HL-60/S4 treated with phorbol 12-myristate 13-acetate at 8.2 ng/mL for 4 days and 3 days (cell line): ENCODE measurements around the gene PRTG.
"Not testable (repeated sequence)": the region's sequence is repeated elsewhere in the genome, so short reads cannot be mapped to it uniquely, and the experiment has no call there.

ENCODE experiments used
- in situ Hi-C: fragments of 300-500 bp; cut with MboI; formaldehyde crosslinking; loops from 2 replicates; pipeline ENCODE4 v1.15.0; 2022; ENCODE audit warnings: low sequenced_read_pairs

Gene PRTG, protein sequence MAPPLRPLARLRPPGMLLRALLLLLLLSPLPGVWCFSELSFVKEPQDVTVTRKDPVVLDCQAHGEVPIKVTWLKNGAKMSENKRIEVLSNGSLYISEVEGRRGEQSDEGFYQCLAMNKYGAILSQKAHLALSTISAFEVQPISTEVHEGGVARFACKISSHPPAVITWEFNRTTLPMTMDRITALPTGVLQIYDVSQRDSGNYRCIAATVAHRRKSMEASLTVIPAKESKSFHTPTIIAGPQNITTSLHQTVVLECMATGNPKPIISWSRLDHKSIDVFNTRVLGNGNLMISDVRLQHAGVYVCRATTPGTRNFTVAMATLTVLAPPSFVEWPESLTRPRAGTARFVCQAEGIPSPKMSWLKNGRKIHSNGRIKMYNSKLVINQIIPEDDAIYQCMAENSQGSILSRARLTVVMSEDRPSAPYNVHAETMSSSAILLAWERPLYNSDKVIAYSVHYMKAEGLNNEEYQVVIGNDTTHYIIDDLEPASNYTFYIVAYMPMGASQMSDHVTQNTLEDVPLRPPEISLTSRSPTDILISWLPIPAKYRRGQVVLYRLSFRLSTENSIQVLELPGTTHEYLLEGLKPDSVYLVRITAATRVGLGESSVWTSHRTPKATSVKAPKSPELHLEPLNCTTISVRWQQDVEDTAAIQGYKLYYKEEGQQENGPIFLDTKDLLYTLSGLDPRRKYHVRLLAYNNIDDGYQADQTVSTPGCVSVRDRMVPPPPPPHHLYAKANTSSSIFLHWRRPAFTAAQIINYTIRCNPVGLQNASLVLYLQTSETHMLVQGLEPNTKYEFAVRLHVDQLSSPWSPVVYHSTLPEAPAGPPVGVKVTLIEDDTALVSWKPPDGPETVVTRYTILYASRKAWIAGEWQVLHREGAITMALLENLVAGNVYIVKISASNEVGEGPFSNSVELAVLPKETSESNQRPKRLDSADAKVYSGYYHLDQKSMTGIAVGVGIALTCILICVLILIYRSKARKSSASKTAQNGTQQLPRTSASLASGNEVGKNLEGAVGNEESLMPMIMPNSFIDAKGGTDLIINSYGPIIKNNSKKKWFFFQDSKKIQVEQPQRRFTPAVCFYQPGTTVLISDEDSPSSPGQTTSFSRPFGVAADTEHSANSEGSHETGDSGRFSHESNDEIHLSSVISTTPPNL

DNA sequence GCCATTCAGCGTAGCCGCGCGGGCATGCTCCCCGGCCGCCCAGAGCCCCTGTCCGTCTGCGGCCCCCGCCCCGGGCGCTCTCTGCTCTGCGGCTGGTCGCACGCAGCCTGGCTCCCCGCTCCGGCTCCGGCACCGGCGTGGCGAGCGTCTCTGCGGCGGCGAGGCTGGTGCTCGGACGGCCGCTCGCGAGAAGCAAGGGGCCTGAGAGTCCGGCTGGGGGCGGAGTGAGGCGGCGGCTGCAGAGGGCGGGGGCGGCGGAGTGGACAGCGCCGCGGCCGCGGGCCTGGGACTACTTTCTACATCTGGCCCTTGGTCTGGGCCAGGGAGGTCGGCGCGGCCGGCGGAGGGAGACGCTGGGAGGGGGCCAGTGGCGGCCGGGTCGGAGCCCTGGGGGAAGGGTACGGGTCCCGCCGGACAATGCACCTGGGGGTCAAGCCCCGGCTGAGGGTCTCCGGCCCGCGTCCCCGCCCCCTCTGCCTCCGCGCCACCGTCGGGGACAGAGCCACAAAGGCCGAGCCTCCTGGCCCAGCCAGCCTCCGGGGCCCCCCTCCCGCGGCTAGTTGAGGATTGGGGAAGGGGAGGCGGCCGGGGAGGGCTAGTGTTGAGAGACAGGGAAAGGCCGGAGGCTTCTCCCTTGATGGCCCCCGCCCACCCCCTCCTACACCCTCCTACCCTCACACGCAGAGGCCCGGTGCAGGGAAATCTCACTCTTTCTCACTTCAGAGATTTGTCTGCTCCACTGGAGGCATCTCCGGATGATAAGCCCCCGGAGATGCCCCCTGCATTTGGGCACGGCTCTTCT lies at the start of gene PRTG:
TSS of gene PRTG (minus strand) at position 226 of the 802 bp plus-strand sequence. CDS start at position 5, 221 bp downstream.
- in situ Hi-C loops, result no loop called here

DNA sequence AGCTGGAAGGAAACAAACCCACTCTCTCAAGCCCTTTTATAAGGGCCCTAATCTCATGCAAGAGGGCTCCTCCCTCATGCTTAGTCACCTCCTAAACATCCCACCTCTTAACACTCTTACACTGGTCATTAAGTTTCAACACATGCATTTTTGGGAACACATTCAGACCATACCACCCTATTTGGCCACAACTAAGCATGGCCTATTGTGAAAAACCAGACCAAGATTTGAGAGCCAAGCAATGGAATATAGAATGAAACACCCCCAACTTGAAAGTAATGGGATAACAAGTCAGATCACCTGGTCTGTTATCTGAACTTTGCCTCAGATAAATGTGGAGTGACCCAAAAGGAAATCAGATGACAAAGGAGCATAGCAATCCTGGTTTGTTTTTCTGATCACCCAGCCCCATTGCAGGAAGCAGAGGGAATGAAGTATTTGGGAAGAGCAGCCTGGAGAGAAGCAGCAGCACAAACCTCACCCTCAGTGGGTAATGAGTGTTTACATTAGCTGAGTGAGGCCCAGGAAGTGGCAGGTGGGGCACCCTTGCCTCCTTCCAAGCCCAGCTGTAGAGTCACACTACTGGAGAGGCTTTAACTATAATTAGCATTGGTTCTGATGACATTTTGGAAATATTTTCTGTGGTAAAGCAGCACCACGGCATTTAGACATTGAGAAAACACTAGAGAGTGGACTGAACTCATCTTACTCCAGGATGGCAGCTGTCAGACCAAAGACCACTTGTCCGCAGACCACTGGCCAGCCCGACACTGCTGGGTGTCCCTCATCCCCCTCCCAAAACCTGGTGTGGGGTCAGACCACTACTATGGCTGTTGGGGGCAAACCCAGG lies 48.8 kb upstream of the PRTG start:
- in situ Hi-C loops, result no loop called here

DNA sequence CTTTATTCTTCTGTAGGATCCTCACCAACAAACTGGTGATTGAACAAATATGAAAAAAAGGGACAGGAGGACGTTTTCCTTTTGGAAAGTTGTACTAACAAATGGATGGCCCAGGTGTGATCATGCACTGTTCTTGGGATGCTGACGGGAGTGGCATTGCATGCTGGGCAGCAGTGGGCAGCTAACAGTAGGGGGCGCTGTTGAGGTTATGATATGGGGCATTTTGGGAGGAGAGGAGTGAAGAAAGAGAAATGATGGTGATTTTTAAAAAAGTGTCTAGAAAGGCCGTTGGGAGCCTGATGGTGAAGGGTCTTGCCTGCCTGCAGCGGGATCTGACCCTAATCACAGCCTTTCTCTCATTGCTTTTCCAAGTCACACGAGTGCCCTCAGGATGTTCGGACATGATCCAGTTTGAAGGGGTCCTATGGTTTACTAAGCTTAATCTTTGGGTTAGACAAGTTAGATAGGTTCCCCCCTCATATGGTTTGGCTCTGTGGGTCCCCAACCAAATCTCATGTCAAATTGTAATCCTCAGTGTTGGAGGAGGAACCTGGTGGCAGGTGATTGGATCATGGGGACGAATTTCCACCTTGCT lies 46.2 kb upstream of the PRTG start:
- in situ Hi-C loops, result no loop called here

DNA sequence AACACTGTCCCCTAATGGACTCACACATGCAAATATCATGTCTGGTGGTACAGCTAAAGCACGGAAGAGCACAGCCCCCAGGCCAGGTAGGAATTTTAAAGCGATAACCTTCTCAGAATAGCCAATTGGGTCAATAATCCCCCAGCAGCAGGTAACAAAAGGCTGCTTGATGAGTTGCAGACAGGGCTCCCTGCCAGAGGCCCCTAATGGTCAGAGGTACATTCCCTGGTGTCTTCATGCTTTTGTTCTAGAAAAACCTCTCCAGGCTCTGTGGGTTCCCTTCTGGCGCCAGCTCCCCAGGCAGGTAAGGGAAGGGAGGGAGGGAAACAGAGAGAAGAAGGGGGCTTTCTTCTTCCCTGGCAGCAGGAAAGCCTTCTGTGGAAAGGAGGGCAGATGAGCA lies 43.4 kb upstream of the PRTG start:
- in situ Hi-C loops, result no loop called here

DNA sequence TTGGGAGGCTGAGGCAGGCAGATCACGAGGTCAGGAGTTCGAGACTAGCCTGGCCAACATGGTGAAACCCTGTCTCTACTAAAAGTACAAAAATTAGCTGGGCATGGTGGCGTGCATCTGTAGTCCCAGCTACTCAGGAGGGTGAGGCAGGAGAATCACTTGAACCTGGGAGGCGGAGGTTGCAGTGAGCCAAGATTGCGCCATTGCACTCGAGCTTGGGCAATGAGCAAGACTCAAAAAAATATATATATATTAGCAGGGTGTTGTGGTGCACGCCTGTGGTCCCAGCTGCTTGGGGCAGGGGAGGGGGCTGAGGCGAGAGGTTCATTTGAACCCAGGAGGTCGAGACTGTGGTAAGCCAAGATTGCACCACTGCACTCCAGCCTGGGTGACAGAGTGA lies 42.6 kb upstream of the PRTG start:
- in situ Hi-C loops, result not testable (repeated sequence)

DNA sequence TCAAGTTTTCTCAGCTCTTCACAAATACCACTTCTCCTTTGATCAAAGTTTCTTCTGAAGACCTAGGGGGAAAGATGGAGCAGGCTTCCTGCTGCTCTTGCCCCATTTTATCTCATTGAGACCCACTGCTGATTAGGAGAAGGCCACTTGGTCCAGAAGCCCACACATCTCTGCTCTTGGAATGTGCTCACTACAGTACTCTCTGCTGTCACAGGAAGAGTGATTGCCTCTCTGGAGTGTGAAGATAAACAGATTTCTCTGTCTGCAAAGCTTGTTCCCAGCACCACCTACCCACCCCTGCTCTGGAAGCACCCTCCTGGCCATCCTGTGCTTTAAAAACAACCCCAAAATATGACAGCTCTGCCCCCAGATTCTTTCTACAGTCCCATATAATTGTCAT lies 41.3 kb upstream of the PRTG start:
- in situ Hi-C loops, result no loop called here

DNA sequence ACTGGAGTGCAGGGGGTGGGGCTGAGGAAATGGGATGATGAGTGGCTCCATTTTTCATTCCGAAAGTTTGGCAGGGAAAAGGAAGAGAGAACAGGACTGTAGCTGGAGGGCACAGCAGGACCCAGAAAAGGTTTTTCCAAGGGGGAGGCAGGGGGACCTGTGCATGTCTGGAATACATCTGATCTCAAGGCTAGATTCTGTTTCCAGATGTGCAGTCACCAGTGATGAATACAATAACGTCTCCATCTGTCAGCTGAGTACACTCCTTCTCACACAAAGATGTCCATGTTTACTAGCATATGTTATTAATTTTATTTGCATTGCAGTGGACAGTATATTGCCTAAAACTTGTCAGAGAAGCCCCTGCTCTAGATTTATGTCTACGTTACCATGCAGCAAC lies 39.9 kb upstream of the PRTG start:
- in situ Hi-C loops, result no loop called here

DNA sequence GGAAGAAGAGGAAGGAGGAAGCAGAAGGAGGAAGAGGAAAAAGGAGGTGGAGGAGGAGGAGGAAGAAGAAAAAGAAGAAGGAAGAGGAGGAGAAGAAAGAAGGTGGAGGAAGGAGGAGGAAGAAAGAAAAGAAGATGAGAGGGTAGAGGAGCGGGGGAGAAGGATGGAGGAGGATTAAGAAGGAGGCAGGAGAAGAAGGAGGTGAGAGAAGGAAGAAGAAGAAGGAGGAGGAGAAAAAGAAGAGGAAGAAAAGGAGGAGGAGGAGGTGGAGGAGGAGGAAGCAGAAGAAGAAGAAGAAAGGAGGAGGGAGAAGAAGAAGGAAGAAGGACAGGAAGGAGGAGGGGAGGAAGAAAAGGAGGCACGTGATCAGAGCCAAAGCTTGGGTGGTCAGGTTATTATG lies 37.3 kb upstream of the PRTG start:
- in situ Hi-C loops, result no loop called here

DNA sequence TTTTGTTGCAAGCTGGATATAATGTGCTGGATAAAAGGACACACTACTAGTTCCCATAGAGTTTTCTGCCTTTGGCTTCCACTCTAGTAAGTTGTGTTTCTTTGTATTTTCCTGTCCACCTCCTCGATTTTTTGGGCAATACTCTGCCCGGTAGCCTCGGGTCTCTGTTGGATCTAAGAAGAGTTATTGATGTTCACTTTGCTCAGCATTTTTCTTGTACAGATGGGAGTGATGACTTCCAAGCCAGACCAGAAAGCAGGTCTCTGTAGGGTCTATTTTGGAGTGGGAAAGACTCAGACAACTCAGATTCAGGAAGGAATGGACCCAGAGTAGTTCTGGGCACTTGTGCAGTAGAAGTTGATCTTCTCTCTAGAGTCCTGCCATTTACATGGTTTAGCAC lies 36.0 kb upstream of the PRTG start:
- in situ Hi-C loops, result no loop called here

DNA sequence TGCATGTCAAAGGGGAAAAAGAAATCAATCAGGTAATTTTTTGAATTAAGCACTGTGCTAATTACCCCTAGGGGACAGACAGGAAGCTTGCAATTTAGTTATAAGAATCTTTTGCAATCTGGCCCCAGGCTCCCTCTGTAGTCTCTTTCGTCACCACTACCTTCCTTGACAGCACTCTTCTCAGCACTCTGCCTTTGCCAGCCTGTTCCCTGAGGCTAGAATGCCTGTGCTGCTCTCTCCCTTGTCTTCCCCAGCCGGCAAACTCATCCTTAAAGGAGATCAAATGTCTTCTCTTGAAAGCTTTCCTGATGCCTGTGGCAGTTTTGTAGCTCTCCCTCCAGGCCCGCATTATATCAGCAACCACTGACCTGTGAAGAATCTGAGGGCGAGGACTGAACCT lies 32.4 kb upstream of the PRTG start:
- in situ Hi-C loops, result no loop called here

DNA sequence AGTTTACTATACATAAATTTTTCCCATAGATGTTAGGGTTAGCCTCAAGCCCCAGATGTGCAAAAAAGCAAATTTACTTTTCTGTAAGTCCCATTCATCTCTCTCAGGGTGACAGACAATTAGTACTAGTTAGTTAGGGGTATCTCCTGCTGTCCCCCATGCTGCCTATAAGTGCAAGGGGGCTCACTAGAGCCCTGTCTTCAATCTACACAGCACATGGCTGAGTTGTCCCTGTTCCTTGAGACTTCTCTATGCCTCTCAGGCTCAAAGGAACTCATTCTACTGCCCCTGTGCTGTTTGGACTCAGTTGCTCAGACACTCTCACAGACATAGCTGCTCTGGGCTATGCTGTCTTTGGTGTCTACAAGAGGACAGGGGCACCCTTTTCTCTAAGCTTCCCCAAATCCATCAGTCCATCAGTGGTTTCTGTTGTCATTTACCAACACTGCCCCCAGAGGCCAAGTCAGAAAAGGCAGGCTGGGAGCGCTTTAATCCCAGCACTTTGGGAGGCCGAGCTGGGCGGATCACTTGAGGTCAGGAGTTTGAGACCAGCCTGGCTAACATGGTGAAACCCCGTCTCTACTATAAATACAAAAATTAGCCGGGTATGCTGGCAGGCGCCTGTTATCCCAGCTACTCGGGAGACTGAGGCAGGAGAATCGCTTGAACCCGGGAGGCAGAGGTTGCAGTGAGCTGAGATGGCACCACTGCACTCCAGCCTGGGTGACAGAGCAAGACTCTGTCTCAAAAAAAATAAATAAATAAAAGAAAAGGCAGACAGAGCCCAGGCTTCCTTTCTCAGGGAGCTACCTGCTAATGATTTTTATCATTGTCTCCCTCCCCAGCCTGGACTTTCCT lies 31.4 kb upstream of the PRTG start:
- in situ Hi-C loops, result no loop called here

DNA sequence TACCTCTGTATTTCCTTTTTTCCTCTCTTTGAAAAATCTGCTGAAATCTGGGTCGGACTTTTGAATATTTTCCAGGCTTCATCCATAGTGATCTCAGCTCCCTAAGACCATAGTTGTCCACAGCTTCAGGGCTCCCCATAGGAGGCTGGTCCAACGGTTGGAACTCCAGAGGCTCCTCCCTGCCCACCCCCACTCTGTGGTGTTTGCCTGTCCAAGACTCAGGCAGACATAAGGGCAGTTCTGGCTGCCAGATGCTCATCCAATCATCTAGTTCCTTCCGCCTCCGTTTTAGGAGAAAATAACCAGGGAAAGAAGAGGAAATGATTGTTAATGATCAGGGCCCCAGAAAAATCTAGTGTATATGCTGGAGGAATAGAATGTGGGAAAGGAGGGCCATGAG lies 27.9 kb upstream of the PRTG start:
- in situ Hi-C loops, result no loop called here

DNA sequence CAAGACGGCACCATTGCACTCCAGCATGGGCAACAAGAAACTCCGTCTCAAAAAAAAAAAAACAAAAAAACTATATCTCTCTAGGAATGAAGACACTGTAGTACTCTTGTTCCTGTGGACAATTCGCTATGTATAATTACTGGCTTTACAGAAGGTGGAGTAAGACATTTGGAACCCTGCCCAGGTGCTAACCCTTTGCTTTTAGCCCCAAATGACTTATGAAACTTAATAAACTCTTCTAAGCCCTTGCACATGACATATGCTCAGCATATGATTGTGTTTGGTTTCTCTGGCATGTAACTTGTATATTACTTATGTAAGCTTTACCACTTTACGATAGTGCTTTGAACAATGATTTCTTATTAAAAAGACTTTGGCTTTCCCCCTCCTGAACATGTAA lies 27.3 kb upstream of the PRTG start:
- in situ Hi-C loops, result no loop called here

DNA sequence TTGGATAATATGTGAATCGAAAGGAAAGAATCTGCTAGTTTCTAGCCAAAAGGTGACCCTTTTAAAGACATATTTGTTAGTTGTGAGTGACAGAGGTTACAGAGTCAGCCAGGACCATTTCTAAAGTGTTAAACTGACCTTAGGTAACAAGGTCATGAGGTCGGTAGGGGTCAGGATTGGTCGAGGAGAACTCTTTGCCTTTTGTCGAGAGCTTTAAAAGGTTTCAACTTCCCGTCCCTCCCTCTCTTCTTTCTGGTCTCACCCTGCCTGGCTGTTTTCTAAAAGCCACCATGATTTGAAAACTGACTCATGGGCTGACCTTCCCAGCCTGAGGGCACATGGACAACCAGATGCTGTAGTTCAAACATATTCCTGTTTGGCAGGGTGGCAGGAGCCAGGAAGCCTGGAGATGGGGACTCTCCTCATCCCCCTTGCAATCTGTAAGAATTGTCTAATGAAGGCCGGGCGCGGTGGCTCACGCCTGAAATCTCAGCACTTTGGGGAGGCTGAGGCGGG lies 25.8 kb upstream of the PRTG start:
- in situ Hi-C loops, result no loop called here

DNA sequence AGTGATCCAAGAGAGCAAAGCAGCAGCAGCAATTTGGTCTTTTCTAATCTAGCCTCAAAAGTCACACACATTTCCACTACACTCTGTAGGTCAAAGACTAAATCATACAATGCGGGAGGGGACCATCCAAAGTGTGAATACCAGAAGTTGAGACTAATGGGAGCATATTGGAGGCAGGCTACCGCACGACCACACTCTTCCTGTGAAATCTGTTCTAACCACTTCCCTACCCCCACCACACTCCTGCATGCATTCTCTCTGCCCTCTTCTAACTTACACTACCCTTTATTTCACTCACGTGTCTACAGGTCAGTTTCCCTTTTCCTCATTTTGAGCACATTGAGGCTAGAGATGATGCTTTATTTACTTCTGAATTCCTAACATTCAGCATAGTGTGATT lies 23.7 kb upstream of the PRTG start:
- in situ Hi-C loops, result no loop called here

DNA sequence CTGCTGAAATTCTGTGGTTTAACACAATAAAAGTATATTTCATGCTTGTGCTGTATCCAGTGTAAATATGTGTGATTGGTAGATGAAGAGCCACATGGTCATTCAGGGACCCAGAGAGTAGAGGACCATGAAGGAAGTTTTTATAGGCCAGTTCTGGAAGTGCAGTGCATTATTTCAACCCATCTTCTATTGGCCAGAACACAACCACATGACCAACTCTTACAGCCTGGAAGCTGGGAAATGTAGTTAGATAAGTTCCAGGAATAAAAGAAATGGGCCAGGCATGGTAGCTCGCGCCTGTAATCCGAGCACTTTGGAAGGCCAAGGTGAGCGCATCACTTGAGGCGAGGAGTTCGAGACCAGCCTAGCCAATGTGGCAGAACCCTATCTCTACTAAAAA lies 21.4 kb upstream of the PRTG start:
- in situ Hi-C loops, result no loop called here

DNA sequence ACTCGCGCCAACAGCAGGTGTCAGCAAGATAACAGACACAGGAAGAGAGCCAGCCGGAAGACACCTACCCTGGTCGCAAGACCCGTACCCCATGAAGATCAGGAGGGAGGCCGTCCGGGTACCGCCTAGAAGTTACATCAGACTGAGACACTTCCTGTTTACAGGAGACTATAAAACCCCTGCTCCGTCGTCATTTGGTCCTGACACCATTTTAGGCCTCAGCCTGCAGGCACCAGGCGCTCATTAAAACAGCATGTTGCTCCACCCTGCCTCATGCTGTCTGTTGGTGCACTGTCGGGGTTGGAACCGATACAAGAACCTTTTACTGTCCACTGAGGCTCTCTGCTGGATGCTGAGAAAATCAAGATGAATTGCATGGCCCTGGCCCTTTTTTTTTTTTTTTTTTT lies 15.6 kb upstream of the PRTG start:
- in situ Hi-C loops, result no loop called here

DNA sequence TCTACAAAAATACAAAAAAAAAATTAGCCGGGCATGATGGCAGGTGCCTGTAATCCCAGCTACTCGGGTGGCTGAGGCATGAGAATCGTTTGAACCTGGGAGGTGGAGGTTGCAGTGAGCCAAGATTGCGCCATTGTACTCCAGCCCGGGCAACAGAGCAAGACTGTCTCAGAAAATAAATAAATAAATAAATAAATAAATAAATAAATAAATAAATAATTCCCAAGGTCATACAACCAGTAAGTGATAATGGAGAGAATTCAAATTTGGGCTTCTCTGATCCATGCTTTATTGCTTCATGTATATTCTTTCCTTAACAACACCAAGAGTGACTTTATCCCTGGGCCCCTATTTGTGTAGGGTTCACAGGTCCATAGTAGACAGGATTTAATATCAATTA lies 10.5 kb upstream of the PRTG start:
- in situ Hi-C loops, result not testable (repeated sequence)
